ENCODE data around the gene DHX30.

DNA sequence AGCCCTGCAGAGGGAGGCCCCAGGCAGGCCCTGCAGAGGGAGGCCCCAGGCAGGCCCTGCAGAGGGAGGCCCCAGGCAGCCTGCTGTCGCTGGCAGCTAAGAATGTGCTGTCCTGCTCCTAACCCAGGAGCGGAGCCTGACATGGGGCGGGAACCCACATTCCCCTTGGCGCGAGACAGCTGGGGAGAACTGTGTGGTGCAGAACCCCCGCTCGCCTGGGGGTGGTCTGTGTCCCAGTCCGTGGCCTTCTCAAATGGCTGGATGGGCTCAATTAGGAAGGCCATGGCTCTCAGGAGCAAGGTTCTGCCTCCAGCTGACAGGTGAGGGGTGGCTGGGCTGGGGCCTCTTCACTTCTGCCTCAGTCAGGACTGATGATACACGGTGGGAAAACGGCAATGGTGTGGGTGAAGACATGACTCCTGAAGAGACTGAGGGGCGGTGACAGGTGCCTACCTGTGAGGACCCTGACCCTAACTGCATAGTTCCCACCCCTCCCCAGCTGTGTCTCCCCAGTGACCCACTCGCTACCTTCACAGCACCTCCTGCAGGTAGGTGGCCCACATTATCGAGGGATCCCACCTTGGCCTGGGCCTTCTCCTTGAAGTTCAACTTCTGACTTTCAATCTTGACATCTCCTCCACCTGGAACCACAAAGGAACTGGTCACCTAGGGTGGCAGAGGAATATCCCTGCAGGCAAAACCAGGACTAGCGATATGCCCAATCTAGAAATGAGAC lies 52.0 kb downstream of the DHX30 start:
- TF ChIP-seq POLR2AphosphoS5 (IDR thresholded peaks at IDR 0.05) = no peak
- TF ChIP-seq, protein P1, sequence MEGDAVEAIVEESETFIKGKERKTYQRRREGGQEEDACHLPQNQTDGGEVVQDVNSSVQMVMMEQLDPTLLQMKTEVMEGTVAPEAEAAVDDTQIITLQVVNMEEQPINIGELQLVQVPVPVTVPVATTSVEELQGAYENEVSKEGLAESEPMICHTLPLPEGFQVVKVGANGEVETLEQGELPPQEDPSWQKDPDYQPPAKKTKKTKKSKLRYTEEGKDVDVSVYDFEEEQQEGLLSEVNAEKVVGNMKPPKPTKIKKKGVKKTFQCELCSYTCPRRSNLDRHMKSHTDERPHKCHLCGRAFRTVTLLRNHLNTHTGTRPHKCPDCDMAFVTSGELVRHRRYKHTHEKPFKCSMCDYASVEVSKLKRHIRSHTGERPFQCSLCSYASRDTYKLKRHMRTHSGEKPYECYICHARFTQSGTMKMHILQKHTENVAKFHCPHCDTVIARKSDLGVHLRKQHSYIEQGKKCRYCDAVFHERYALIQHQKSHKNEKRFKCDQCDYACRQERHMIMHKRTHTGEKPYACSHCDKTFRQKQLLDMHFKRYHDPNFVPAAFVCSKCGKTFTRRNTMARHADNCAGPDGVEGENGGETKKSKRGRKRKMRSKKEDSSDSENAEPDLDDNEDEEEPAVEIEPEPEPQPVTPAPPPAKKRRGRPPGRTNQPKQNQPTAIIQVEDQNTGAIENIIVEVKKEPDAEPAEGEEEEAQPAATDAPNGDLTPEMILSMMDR (IDR thresholded peaks at IDR 0.05) = no peak
- no peak for TF ChIP-seq EP300 (IDR thresholded peaks at IDR 0.05)
